ENCODE results near the gene COPB2.

The COPB2 gene

GRCh38 chr3:139307601-139308555, 81.6 kb downstream of the COPB2 start:
- no peak for DNase-seq

All from fibroblast of skin of scalp (primary cell).